K562 (cell line): ENCODE results near the gene MPPED1. TPM values are rescaled to one million over a fixed set of nuclear protein-coding genes. Genes with fewer than 3 reads are reported as not detected.

Source experiments
- ATAC-seq: fragments of 200-7000 bp; cut with Tn5 transposase; 3 replicates; pipeline ENCODE4 v1.9.1; 2020; ENCODE audit warnings: moderate library complexity
- BruUV-seq: library from RNA; stranded (reverse); fragments of 400-500 nt; replicated peaks from 2 replicates; lab custom pipeline; 2021; lab: Mats Ljungman, UMichigan
- CTCF ChIA-PET: fragments of 300-600 bp; formaldehyde crosslinking; extraction: SDS; loops from one replicate; lab custom pipeline; 2021; ENCODE audit warnings: low intra/inter-chr PET ratio; lab: Yijun Ruan, JAX
- POLR2A ChIA-PET: fragments of 300-600, 350-650 bp; sonication (Branson Sonifier 250); formaldehyde crosslinking; extraction: SDS; loops from one replicate; lab custom pipeline; 2021; ENCODE audit warnings: antibody characterized with exemption, inconsistent platforms; lab: Yijun Ruan, JAX
- DNase-seq, 4 experiments: peaks; one replicate each; pipeline versions ENCODE4 v3.0.0 to v3.0.0-alpha.2; 2011 to 2018; ENCODE audit warnings: low spot score in 3 of 4, mixed read lengths in 3 of 4; ENCODE audit errors: extremely low read depth in 1 of 4
- FAIRE-seq: peaks from 2 replicates; lab custom pipeline; 2011; peaks lifted over from hg19 to GRCh38; lab: Jason Lieb, UNC
- H2AFZ ChIP-seq: 2 replicates; pipeline ENCODE4 v1.6.0; 2011; ENCODE audit warnings: low read depth, low read length, control low read depth, inconsistent platforms
- H3K27ac ChIP-seq: fragments of 200-600 bp; 3 replicates; pipeline ENCODE4 v1.8.0; 2011; ENCODE audit warnings: low read depth, mild to moderate bottlenecking, control low read depth, inconsistent platforms, low read length, moderate library complexity, mixed read lengths; ENCODE audit errors: extremely low read depth
- H3K27me3 ChIP-seq, 2 experiments: fragments of 300-600 bp in 1 of 2; 2 replicates in 1 of 2; 3 replicates in 1 of 2; pipeline versions ENCODE4 v1.6.0 to v1.8.0; 2011; ENCODE audit warnings: inconsistent platforms in 2 of 2, low read length in 2 of 2, mild to moderate bottlenecking in 1 of 2, mixed read lengths in 1 of 2, moderate library complexity in 1 of 2; ENCODE audit not compliant: control insufficient read depth in 2 of 2, insufficient read depth in 2 of 2
- H3K36me3 ChIP-seq: fragments of 300-600 bp; 3 replicates; pipeline ENCODE4 v1.8.0; 2011; ENCODE audit warnings: mild to moderate bottlenecking, low read length, inconsistent platforms; ENCODE audit not compliant: control insufficient read depth, insufficient read depth
- H3K4me1 ChIP-seq, 2 experiments: fragments of 200-600 bp in 1 of 2; replicated peaks in 1 of 2; 2 replicates in 1 of 2; 3 replicates in 1 of 2; pipeline versions ENCODE4 v1.5.1 to v1.8.0; 2011; ENCODE audit warnings: inconsistent platforms in 2 of 2, low read length in 2 of 2, mild to moderate bottlenecking in 1 of 2, mixed read lengths in 1 of 2, moderate library complexity in 1 of 2; ENCODE audit not compliant: control insufficient read depth in 2 of 2, insufficient read depth in 2 of 2
- H3K4me2 ChIP-seq: 2 replicates; pipeline ENCODE4 v1.6.1; 2011; ENCODE audit warnings: low read length, control low read depth, inconsistent platforms, mixed read lengths; ENCODE audit not compliant: insufficient read depth
- H3K4me3 ChIP-seq: fragments of 200-600 bp; sonication (generic), shearing (Covaris generic); 2 replicates; pipeline ENCODE4 v1.5.1; 2016; ENCODE audit warnings: control low read depth, inconsistent platforms
- H3K79me2 ChIP-seq: fragments of 200-600 bp; 3 replicates; pipeline ENCODE4 v1.8.0; 2011; ENCODE audit warnings: low read length, inconsistent platforms; ENCODE audit not compliant: control insufficient read depth, insufficient read depth
- H3K9ac ChIP-seq, 2 experiments: 2 replicates each; pipeline versions ENCODE4 v1.6.0 to v1.6.1; 2011; ENCODE audit warnings: low read depth in 2 of 2, low read length in 2 of 2, control low read depth in 1 of 2, inconsistent platforms in 1 of 2, mild to moderate bottlenecking in 1 of 2, mixed read lengths in 1 of 2; ENCODE audit not compliant: insufficient read depth in 1 of 2
- H3K9me1 ChIP-seq: one replicate; pipeline ENCODE4 v1.6.0; 2011; ENCODE audit warnings: inconsistent platforms, mild to moderate bottlenecking, low read length, moderate library complexity; ENCODE audit not compliant: control insufficient read depth, insufficient read depth
- H3K9me3 ChIP-seq: replicated peaks from 2 replicates; pipeline ENCODE4 v1.5.1; 2011; ENCODE audit warnings: low read depth, low read length, inconsistent platforms; ENCODE audit not compliant: control insufficient read depth, insufficient read depth
- H4K20me1 ChIP-seq: replicated peaks from 2 replicates; pipeline ENCODE4 v1.6.1; 2011; ENCODE audit warnings: low read length, inconsistent platforms, mixed read lengths; ENCODE audit not compliant: control insufficient read depth, insufficient read depth
- TOE1 ChIP-seq, 2 experiments: fragments of 450-650 bp in 1 of 2; sonication (generic) in 1 of 2; formaldehyde crosslinking in 1 of 2; IDR thresholded peaks; 2 replicates each; pipeline versions ENCODE4 v1.7.1 to v1.8.0; 2016 to 2022; ENCODE audit warnings: borderline replicate concordance in 2 of 2, mild to moderate bottlenecking in 2 of 2, antibody characterized with exemption in 1 of 2, inconsistent platforms in 1 of 2, low read depth in 1 of 2, missing genetic modification reagents in 1 of 2, moderate library complexity in 1 of 2
- TRIM28 ChIP-seq: fragments of 450-650 bp; IDR thresholded peaks from 2 replicates; pipeline ENCODE4 v1.6.1; 2017
- U2AF1 ChIP-seq: fragments of 200-400 bp; formaldehyde crosslinking; optimal IDR thresholded peaks from 2 replicates; pipeline ENCODE3; 2017; ENCODE audit warnings: mild to moderate bottlenecking, low read depth, low read length, moderate library complexity
- ZBED1 ChIP-seq: IDR thresholded peaks from 2 replicates; pipeline ENCODE4 v1.6.1; 2014
- ZFP36 ChIP-seq: fragments of 150-350 bp; IDR thresholded peaks from 2 replicates; pipeline ENCODE4 v1.6.1; 2018; ENCODE audit warnings: low read length, low read depth; ENCODE audit not compliant: partially characterized antibody
- WGBS: fragments of 100-300 bp; shearing (Covaris generic); methylation state at CpG from one replicate; pipeline ENCODE4 v1.1.6; 2016; ENCODE audit warnings: low coverage, mixed read lengths; ENCODE audit not compliant: insufficient coverage; ENCODE audit errors: missing lambda C conversion rate; 5-methylcytosine and 5-hydroxymethylcytosine counted together
- in situ Hi-C: fragments of 300-500 bp; cut with MboI; formaldehyde crosslinking; loops from 4 replicates; pipeline ENCODE4 v1.15.0; 2018; ENCODE audit warnings: inconsistent platforms, mixed read lengths
- intact Hi-C: fragments of 100-400 bp; cut with micrococcal nuclease; formaldehyde crosslinking; loops from 2 replicates; pipeline ENCODE4 v1.14.2; 2022
- polyA plus RNA-seq, 8 experiments: library from polyadenylated mRNA; depleted of rRNA in 4 of 8; stranded (reverse) in 5 of 8; unstranded in 3 of 8; fragments of >200 nt; fragmentation: Nextera tagmentation in 2 of 8; fragmentation: Illumina TruSeq in 1 of 8; extraction: Ambion mirVana in 2 of 8; extraction: Trizol in 1 of 8; gene quantifications; 2 replicates each; pipeline versions ENCODE4 v1.2.1 to v1.2.3, GENCODE V29; 2011 to 2014; ENCODE audit warnings: inconsistent platforms in 1 of 8, missing spikeins in 1 of 8
- total RNA-seq, 7 experiments: library from RNA; depleted of rRNA in 6 of 7; stranded (reverse); fragments of >200 nt in 6 of 7; fragmentation: Illumina TruSeq in 2 of 7; extraction: Trizol in 2 of 7; gene quantifications; 2 replicates each; pipeline versions ENCODE4 v1.2.1 to v1.2.3, GENCODE V29; 2011 to 2021; ENCODE audit warnings: low replicate concordance in 1 of 7
- TF ChIP-seq, protein P1 (sequence below): sonication (generic); formaldehyde crosslinking; IDR thresholded peaks from 2 replicates; pipeline ENCODE4 v1.8.1; 2023; ENCODE audit warnings: mild to moderate bottlenecking, missing genetic modification reagents

Gene MPPED1
- total and polyA plus RNA-seq, 9 of the 15 experiments (the other 6 are each of a cell fraction or from before 2014, with no cell fraction given): not detected

DNA sequence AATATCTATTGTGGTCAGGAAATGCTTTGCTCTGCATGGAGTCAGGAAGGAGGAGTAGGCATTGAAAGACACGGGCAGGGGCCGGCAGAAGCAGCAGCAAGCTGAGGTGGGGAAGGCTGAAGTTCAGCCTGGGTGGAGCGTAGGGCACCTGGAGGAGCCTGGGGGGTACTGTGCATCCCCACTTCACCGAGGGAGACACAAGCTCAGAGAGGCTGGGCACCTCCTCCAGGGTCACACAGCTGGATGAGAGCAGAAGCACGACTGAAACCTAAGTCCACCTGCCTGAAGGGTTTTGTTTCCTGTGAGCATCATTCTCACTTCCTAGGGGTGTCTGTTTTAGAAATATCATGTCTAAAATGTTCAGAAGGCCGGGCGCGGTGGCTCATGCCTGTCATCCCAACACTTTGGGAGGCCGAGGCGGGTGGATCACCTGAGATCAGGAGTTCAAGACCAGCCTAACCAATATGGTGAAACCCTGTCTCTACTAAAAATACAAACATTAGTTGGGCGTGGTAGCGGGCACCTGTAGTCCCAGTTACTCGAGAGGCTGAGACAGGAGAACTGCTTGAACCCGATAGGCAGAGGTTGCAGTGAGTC lies 138.3 kb downstream of the MPPED1 start:
- Histone ChIP-seq H2AFZ (no peak overlapping the region), H3K27ac (no peak overlapping the region), H3K9ac (no peak overlapping the region), H4K20me1 (no peaks in the 10 kb centered on the region), H3K79me2 (no peaks in the 10 kb centered on the region), H3K9me3 (no peaks in the 10 kb centered on the region), H3K4me3 (no peak overlapping the region), H3K4me1 (no peaks in the 10 kb centered on the region), H3K36me3 (no peaks in the 10 kb centered on the region), H3K4me2 (no peak overlapping the region), H3K27me3 (no peaks in the 10 kb centered on the region), H3K9me1 (no peaks in the 10 kb centered on the region)
- ATAC-seq: no peak
- POLR2A ChIA-PET: no interaction called here
- 2% methylated on average over 9 of the region's 14 CpGs for WGBS
- no peak for DNase-seq
- in situ Hi-C loops (no loop called here), intact Hi-C loops (no loop called here)
- FAIRE-seq: no peak
- BruUV-seq: no TSS peak
- CTCF ChIA-PET: no interaction called here
- TF ChIP-seq TRIM28 (no peak), U2AF1 (no peak), ZFP36 (peak; percentile 25), ZBED1 (no peak), TOE1 (IDR thresholded peaks at IDR 0.05; ENCODE audit: borderline replicate concordance) (no peak), TOE1 (CRISPR knock-in tag; IDR thresholded peaks at IDR 0.05; ENCODE audit: borderline replicate concordance, low read depth) (no peak)
- TF ChIP-seq, protein P1, sequence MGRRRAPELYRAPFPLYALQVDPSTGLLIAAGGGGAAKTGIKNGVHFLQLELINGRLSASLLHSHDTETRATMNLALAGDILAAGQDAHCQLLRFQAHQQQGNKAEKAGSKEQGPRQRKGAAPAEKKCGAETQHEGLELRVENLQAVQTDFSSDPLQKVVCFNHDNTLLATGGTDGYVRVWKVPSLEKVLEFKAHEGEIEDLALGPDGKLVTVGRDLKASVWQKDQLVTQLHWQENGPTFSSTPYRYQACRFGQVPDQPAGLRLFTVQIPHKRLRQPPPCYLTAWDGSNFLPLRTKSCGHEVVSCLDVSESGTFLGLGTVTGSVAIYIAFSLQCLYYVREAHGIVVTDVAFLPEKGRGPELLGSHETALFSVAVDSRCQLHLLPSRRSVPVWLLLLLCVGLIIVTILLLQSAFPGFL (CRISPR knock-in tag): no peak
- TF ChIP-seq, all 486 proteins: peak for 1
